Breast epithelium (tissue), 3 donors: ENCODE data around the gene HIVEP3.

Experiments used
- CTCF ChIP-seq, 3 donors: fragments of 450-650 bp; IDR thresholded peaks; one replicate each; pipeline ENCODE4 v1.5.1; 2016 to 2017; ENCODE audit warnings: antibody characterized with exemption in 3 of 3, mild to moderate bottlenecking in 3 of 3, moderate library complexity in 3 of 3
- POLR2A ChIP-seq: fragments of 450-650 bp; IDR thresholded peaks from one replicate; pipeline ENCODE4 v1.6.1; 2016; ENCODE audit warnings: antibody characterized with exemption, mild to moderate bottlenecking, moderate library complexity
- POLR2AphosphoS5 ChIP-seq, 3 donors: sonication (generic); formaldehyde crosslinking; IDR thresholded peaks; one replicate each; pipeline ENCODE4 v1.6.1; 2017; ENCODE audit warnings: antibody characterized with exemption in 3 of 3

- TF ChIP-seq CTCF (IDR thresholded peaks at IDR 0.05), result no peak
- TF ChIP-seq POLR2A, result no peak
- TF ChIP-seq POLR2AphosphoS5 (IDR thresholded peaks at IDR 0.05), result no peak
Measured at GRCh38 chr1:41629571-41629970, 289.2 kb downstream of the HIVEP3 start.
